Spleen (tissue), 11 donors: ENCODE measurements around the gene TREX2. TPM values are rescaled to one million over a fixed set of nuclear protein-coding genes. Genes with fewer than 3 reads are reported as not detected.

Source experiments
- DNase-seq: peaks from one replicate; pipeline ENCODE4 v3.0.0-alpha.2; 2020
- H3K27ac ChIP-seq, 8 donors: fragments of 200-600 bp; sonication (generic) in 7 of 8; 1 replicate in 4 of 8; 2 replicates in 4 of 8; pipeline versions ENCODE4 v1.5.0 to v1.8.0; 2016 to 2021; ENCODE audit warnings: inconsistent platforms in 4 of 8, mild to moderate bottlenecking in 4 of 8, moderate library complexity in 1 of 8
- H3K27me3 ChIP-seq, 7 donors: fragments of 200-600 bp; sonication (generic) in 6 of 7; replicated peaks in 1 of 7; 1 replicate in 4 of 7; 2 replicates in 3 of 7; pipeline versions ENCODE4 v1.5.0 to v1.8.0; 2016 to 2021; ENCODE audit warnings: inconsistent platforms in 3 of 7, mild to moderate bottlenecking in 1 of 7
- H3K36me3 ChIP-seq, 6 donors: fragments of 200-600 bp; sonication (generic) in 5 of 6; 1 replicate in 4 of 6; 2 replicates in 2 of 6; pipeline versions ENCODE4 v1.5.0 to v1.8.0; 2016 to 2021; ENCODE audit warnings: inconsistent platforms in 2 of 6
- H3K4me1 ChIP-seq, 6 donors: fragments of 200-600 bp; sonication (generic) in 5 of 6; 1 replicate in 3 of 6; 2 replicates in 3 of 6; pipeline versions ENCODE4 v1.5.0 to v1.8.0; 2016 to 2021; ENCODE audit warnings: inconsistent platforms in 3 of 6
- H3K4me3 ChIP-seq, 8 donors: fragments of 200-600 bp; sonication (generic) in 7 of 8; 1 replicate in 4 of 8; 2 replicates in 4 of 8; pipeline versions ENCODE4 v1.5.0 to v1.8.0; 2016 to 2021; ENCODE audit warnings: inconsistent platforms in 4 of 8, mild to moderate bottlenecking in 4 of 8, moderate library complexity in 2 of 8
- H3K9me3 ChIP-seq, 8 donors: fragments of 200-600 bp; sonication (generic) in 7 of 8; 1 replicate in 4 of 8; 2 replicates in 4 of 8; pipeline versions ENCODE4 v1.5.0 to v1.8.0; 2016 to 2021; ENCODE audit warnings: inconsistent platforms in 4 of 8
- POLR2A ChIP-seq, 3 donors: fragments of 450-650 bp; IDR thresholded peaks; one replicate each; pipeline ENCODE4 v1.5.1; 2017; ENCODE audit warnings: antibody characterized with exemption in 3 of 3, mild to moderate bottlenecking in 1 of 3
- POLR2AphosphoS5 ChIP-seq, 3 donors: sonication (generic); formaldehyde crosslinking; IDR thresholded peaks; one replicate each; pipeline ENCODE4 v1.5.1; 2017; ENCODE audit warnings: antibody characterized with exemption in 3 of 3
- WGBS, 5 donors: extraction: QIAGEN DNeasy Blood & Tissue Kit in 3 of 5; methylation state at CpG; one replicate each; pipeline versions ENCODE4 v1.1.5 to v1.1.7; 2013 to 2018; 5-methylcytosine and 5-hydroxymethylcytosine counted together
- intact Hi-C: fragments of 100-400 bp; cut with DNase I; formaldehyde crosslinking; loops from one replicate; pipeline ENCODE4 v1.15.0; 2023; ENCODE audit warnings: low total_unique reads
- polyA plus RNA-seq, 3 donors: library from polyadenylated mRNA; stranded (reverse); fragments of 200-250 nt; gene quantifications; one replicate each; pipeline ENCODE4 v1.2.1, GENCODE V29; 2013
- total RNA-seq, 7 donors: library from RNA; depleted of rRNA in 3 of 7; stranded (reverse); fragments of >200 nt in 3 of 7; fragmentation: NEBNext Ultra II Directional in 4 of 7; extraction: Animal tissue kit (Norgen Biotek cat#: 25700) in 4 of 7; gene quantifications; one replicate each; pipeline versions ENCODE4 v1.1.0 to v1.2.1, GENCODE V29; 2016 to 2021
- TF ChIP-seq, protein P1 (sequence below), 11 experiments: fragments of 200-600 bp in 7 of 11; fragments of 450-650 bp in 4 of 11; sonication (generic) in 4 of 11; IDR thresholded peaks in 8 of 11; conservative IDR thresholded peaks in 3 of 11; 1 replicate in 7 of 11; 2 replicates in 4 of 11; pipeline versions ENCODE4 v1.4.0 to v1.8.0; 2016 to 2021; ENCODE audit warnings: antibody characterized with exemption in 11 of 11, inconsistent platforms in 4 of 11, mild to moderate bottlenecking in 1 of 11
- donor health status: healthy with polysubstance abuse.
- donor health status: DM: no; HTN: no; CAD: no; lungs with moderate emphysema.
- donor health status: DM: no; HTN: no; CAD: no.
- donor health status: Bipolar disorder and iron deficiency.
- donor health status: healthy.
- donor health status: DM: no; HTN: no; CAD: no.
- donor health status: DM: yes; HTN: yes; CAD: no.

TREX2 gene
- total and polyA plus RNA-seq, 10 donors, result 1.1 to 6.4 (median 2.2) TPM

DNA sequence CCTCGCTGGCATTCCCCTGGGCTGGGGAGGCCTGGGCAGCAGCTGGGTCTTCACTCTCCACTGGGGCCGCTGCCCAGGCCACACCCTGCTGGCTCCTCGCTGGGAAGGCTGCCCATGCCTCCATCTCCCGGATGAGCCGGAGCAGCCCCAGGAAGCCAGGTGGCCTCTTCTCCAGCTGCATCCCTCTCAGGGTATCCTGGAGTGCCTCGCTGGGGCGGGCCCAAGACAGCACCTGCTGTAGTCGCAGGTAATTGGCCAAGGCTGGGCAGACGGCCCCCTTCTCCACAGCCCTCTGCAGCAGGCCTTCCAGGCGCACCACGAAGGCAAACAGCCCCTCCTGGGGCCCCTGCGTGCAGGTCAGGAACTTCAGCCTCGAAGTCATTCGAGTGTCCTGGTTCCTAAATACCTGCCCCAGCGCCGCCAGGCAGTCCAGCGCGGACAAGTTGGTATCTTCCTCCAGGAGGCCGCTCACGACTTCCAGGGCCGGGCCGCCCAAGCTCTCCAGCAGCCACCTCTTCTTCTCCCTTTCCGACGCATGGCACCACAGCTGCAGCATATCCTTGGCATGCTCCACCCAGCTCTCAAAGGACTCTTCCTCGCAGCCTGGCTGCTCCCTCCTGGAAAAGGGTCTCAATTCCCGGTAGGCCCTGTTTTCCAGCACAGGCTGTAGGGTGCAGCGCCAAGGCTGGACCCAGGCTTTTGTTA, 48.4 kb downstream of the TREX2 start:
- WGBS, 5 donors, result 88 to 93% (median 88%) methylated on average over 7 to 27 of the region's 27 CpGs
- Histone ChIP-seq H3K27ac (no peak overlapping the region), H3K4me3 (no peak overlapping the region), H3K4me1 (no peaks in the 10 kb centered on the region), H3K27me3 (peaks cover 0 to 17% (median 0%) of the 10 kb centered on the region in 7 donors), H3K9me3 (peaks cover 0 to 3% (median 0%) of the 10 kb centered on the region in 8 donors), H3K36me3 (no peaks in the 10 kb centered on the region)
- intact Hi-C loops, result no loop called here
- TF ChIP-seq POLR2AphosphoS5 (IDR thresholded peaks at IDR 0.05) (no peak), POLR2A (IDR thresholded peaks at IDR 0.05) (no peak)
- TF ChIP-seq, protein P1, sequence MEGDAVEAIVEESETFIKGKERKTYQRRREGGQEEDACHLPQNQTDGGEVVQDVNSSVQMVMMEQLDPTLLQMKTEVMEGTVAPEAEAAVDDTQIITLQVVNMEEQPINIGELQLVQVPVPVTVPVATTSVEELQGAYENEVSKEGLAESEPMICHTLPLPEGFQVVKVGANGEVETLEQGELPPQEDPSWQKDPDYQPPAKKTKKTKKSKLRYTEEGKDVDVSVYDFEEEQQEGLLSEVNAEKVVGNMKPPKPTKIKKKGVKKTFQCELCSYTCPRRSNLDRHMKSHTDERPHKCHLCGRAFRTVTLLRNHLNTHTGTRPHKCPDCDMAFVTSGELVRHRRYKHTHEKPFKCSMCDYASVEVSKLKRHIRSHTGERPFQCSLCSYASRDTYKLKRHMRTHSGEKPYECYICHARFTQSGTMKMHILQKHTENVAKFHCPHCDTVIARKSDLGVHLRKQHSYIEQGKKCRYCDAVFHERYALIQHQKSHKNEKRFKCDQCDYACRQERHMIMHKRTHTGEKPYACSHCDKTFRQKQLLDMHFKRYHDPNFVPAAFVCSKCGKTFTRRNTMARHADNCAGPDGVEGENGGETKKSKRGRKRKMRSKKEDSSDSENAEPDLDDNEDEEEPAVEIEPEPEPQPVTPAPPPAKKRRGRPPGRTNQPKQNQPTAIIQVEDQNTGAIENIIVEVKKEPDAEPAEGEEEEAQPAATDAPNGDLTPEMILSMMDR (IDR thresholded peaks at IDR 0.05 in 8 of 11, conservative IDR thresholded peaks at IDR 0.05 in 3 of 11), result no peak
- peak; percentile 67 for DNase-seq

GRCh38 chrX:153396320-153397195, 49.3 kb downstream of the TREX2 start:
- Histone ChIP-seq H3K4me1 (no peaks in the 10 kb centered on the region), H3K27me3 (peaks cover 0 to 17% (median 0%) of the 10 kb centered on the region in 7 donors), H3K36me3 (no peaks in the 10 kb centered on the region), H3K27ac (no peak overlapping the region), H3K4me3 (no peak overlapping the region), H3K9me3 (peaks cover 0 to 3% (median 0%) of the 10 kb centered on the region in 8 donors)
- DNase-seq, result peak; percentile 61
- intact Hi-C loops, result no loop called here
- WGBS, 5 donors, result 82 to 97% (median 86%) methylated on average over 5 to 26 of the region's 26 CpGs
- TF ChIP-seq, protein P1 (IDR thresholded peaks at IDR 0.05 in 8 of 11, conservative IDR thresholded peaks at IDR 0.05 in 3 of 11), result no peak
- TF ChIP-seq POLR2A (IDR thresholded peaks at IDR 0.05) (no peak), POLR2AphosphoS5 (IDR thresholded peaks at IDR 0.05) (no peak)

GRCh38 chrX:153395613-153396319, 50.1 kb downstream of the TREX2 start:
- DNase-seq, result peak; percentile 65
- WGBS, 5 donors, result 67 to 82% (median 75%) methylated on average over 17 to 26 of the region's 26 CpGs
- H3K9me3 ChIP-seq, result no peaks in the 10 kb centered on the region
- H3K27ac ChIP-seq, result no peak overlapping the region
- H3K4me1 ChIP-seq, result no peaks in the 10 kb centered on the region
- H3K27me3 ChIP-seq, result peaks cover 0 to 17% (median 0%) of the 10 kb centered on the region in 7 donors
- no peak overlapping the region for H3K4me3 ChIP-seq
- TF ChIP-seq POLR2AphosphoS5 (IDR thresholded peaks at IDR 0.05), result no peak
- TF ChIP-seq, protein P1 (IDR thresholded peaks at IDR 0.05 in 8 of 11, conservative IDR thresholded peaks at IDR 0.05 in 3 of 11), result no peak
- no peak for TF ChIP-seq POLR2A (IDR thresholded peaks at IDR 0.05)
- intact Hi-C loops, result no loop called here
- H3K36me3 ChIP-seq, result no peaks in the 10 kb centered on the region
